ENCODE results near the gene PLEKHG4B.

The PLEKHG4B gene

GRCh38 chr5:173392-174290 lies 81.7 kb downstream of the PLEKHG4B start:
- DNase-seq = no peak

GRCh38 chr5:174291-174600 lies 82.3 kb downstream of the PLEKHG4B start:
- DNase-seq = no peak

GRCh38 chr5:174876-175465 lies 83.0 kb downstream of the PLEKHG4B start:
- DNase-seq = no peak

- DNase-seq = no peak
These were observed 84.4 kb downstream of the PLEKHG4B start for GRCh38 chr5:176296-176823.

- no peak for DNase-seq
These were observed 86.1 kb downstream of the PLEKHG4B start for GRCh38 chr5:178110-178509.

GRCh38 chr5:179401-179800 lies 87.4 kb downstream of the PLEKHG4B start:
- no peak for DNase-seq

GRCh38 chr5:180286-180918 lies 88.4 kb downstream of the PLEKHG4B start:
- DNase-seq = no peak

- DNase-seq = no peak
These were observed 89.2 kb downstream of the PLEKHG4B start for GRCh38 chr5:181160-181559.

- no peak for DNase-seq
These were observed 89.6 kb downstream of the PLEKHG4B start for GRCh38 chr5:181566-181965.

GRCh38 chr5:182126-182525 lies 90.2 kb downstream of the PLEKHG4B start:
- DNase-seq = no peak

- no peak for DNase-seq
These were observed 92.5 kb downstream of the PLEKHG4B start for GRCh38 chr5:184471-184870.

GRCh38 chr5:185095-186070 lies 93.4 kb downstream of the PLEKHG4B start:
- no peak for DNase-seq

GRCh38 chr5:186091-187041 lies 94.4 kb downstream of the PLEKHG4B start:
- no peak for DNase-seq

- no peak for DNase-seq
These were observed 95.1 kb downstream of the PLEKHG4B start for GRCh38 chr5:187042-187431.

GRCh38 chr5:187617-188451 lies 95.9 kb downstream of the PLEKHG4B start:
- DNase-seq = no peak

GRCh38 chr5:188488-189481 lies 96.8 kb downstream of the PLEKHG4B start:
- peak; percentile 93 to 94 for DNase-seq

- DNase-seq = no peak
These were observed 97.5 kb downstream of the PLEKHG4B start for GRCh38 chr5:189486-189885.

GRCh38 chr5:189976-190365 lies 98.0 kb downstream of the PLEKHG4B start:
- no peak for DNase-seq

- no peak for DNase-seq
These were observed 98.5 kb downstream of the PLEKHG4B start for GRCh38 chr5:190366-191035.

Measured in activated CD4-positive, alpha-beta T cell treated with anti-CD3 and anti-CD28 coated beads, Interleukin-2, amount 50 U/mL, for 48 hours (primary cell).